ENCODE results near the gene BFAR.
"Not testable (repeated sequence)": the region's sequence is repeated elsewhere in the genome, so short reads cannot be mapped to it uniquely, and the experiment has no call there.

Gene BFAR

DNA sequence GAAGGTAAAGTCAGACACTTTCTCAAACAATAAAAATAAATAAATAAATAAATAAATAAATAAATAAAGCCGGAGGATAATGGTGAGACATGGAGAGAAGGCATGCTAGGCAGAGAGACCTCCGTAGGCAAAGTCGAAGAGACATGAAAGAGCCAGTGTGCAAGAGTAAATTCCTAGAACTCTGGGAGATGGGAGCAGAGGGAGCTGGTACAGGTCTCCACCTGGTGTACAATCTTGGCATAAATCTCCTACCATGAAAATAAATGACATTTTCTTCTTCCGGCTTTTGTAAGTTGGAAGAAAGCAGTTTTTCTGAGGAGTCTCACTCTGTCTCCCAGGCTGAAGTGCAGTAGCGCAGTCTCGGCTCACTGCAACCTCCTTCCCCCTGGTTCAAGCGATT, 69.1 kb downstream of the BFAR start:
- H3K9me3 ChIP-seq; H3K4me1 ChIP-seq (ENCODE audit: control insufficient read depth in 1 of 2, insufficient read depth in 1 of 2, low read depth in 1 of 2, low read length in 1 of 2); H3K36me3 ChIP-seq; H3K4me3 ChIP-seq (ENCODE audit: low read depth in 1 of 2, low read length in 1 of 2); H3K27me3 ChIP-seq; H3K27ac ChIP-seq: not testable (repeated sequence)

DNA sequence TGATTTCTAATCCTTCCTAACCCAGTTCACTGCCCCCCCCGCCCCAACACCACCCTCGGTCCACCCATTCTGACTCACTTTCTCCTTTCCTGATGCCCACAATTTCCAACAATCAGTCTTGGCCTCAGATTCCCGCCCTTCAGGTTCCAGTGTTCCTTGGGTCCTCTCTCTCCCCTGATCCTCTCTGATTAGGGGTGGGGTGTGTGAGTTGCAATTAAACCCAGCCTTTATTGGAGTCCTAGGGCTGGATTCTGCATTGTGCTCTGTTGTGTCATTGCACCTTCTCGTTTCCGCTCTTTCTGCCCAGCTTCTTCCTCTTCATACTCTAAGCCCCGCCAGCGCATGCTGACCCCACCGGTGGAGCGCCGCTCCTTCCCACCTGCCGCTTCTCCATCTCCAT, 69.9 kb downstream of the BFAR start:
- not testable (repeated sequence) for H3K9me3 ChIP-seq; H3K4me3 ChIP-seq (ENCODE audit: low read depth in 1 of 2, low read length in 1 of 2)

DNA sequence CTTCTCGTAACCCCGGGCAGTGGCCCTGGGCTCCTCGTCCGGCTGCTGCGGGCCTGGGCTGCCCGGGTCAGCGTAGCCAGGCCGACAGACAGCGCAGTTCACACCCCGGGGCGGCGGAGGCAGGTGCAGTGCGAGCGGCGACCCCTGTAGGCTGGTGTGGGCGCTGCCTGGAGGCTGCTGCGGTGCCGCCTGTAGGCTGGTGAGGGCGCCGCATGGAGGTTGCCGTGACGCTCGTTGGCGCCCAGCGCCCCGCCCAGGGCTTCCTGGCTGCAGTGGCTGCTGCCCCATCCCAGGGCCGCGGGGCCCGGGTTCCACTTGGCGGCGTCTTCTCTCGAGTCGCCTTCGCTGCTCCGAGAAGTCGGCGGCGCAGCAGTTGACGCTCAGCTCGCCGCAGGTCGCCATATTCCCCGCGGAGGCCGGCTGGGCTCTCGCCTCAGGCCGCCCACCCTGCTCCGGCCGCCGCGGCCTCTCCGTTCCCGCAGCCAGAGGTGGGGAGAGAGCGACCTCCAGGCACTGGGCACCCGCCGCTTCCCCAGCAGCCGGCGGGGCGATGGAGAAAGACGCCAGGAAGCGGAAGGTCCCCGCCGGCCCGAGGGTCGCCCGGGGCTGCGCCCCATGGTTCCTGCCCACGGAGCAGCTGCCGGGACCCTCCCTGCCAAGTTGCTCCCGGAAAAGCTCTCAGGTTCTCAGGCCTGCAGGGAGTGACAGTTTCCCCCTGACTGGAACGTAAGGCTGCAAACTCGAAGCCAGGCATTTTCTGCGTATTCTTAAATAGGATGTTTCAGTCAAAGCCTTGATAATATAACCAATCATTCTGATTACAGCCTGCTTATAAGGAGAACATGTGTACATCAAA, 70.6 kb downstream of the BFAR start, which contains the start of gene NPIPA3:
TSS of gene NPIPA3 (plus strand) at position 256 of the 856 bp plus-strand sequence. CDS start 5,533 bp downstream, outside the sequence.
- not testable (repeated sequence) for H3K27me3 ChIP-seq; H3K4me3 ChIP-seq (ENCODE audit: low read depth in 1 of 2, low read length in 1 of 2); H3K27ac ChIP-seq; H3K36me3 ChIP-seq; H3K9me3 ChIP-seq; H3K4me1 ChIP-seq (ENCODE audit: control insufficient read depth in 1 of 2, insufficient read depth in 1 of 2, low read depth in 1 of 2, low read length in 1 of 2)

More for the DNA sequence above, 69.9 kb downstream of the BFAR start:
- H3K27me3 ChIP-seq; H3K4me1 ChIP-seq (ENCODE audit: control insufficient read depth in 1 of 2, insufficient read depth in 1 of 2, low read depth in 1 of 2, low read length in 1 of 2); H3K27ac ChIP-seq; H3K36me3 ChIP-seq: not testable (repeated sequence)
